ENCODE results near the gene RFC1. TPM values are rescaled to one million over a fixed set of nuclear protein-coding genes. Genes with fewer than 3 reads are reported as not detected.
"Not testable (repeated sequence)": the region's sequence is repeated elsewhere in the genome, so short reads cannot be mapped to it uniquely, and the experiment has no call there.

RFC1 gene
- total RNA-seq, 1 donor from 2014 or later, result 48.2 TPM

DNA sequence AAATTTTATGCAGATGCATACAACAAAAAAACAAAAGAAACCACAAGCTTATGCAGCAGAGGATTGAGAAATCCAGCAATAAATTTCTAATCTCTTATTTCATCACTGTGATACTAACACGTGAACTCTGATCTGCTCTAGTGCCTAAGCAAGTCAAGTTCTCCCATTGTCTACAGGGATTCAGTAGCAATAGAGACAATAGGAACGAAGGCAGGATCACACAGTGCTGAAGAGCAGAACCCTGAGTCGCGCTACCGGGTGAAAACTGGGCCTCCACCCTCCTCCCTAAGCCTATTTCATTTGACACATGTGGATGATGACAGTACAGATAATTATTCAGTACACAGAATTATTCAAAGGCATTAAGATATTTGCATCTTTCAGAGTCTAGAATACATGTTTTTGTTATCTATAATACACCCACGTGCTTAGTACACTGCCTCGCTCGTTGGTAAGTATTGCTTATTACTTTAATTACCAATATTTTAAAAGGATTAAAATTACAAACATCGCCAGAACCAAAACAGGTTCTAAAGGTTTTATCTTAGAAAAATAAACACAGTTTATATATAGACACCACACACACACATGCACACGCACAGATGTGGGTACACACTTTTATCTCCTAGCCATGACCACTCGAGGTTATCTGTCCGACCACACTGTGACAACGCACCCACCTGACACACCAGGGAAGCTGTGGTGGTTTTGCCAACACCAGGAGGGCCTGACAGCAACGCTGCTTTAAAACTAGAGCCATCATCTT, 60.1 kb downstream of the RFC1 start:
- Histone ChIP-seq H3K4me3 (ENCODE audit: low read depth, low read length) (no peak overlapping the region), H3K27me3 (ENCODE audit: control insufficient read depth, insufficient read depth, low read length) (no peaks in the 10 kb centered on the region), H3K36me3 (ENCODE audit: control insufficient read depth, insufficient read depth, low read length) (peaks cover 8% of the 10 kb centered on the region)
- FAIRE-seq, result no peak
- TF ChIP-seq, protein P1, sequence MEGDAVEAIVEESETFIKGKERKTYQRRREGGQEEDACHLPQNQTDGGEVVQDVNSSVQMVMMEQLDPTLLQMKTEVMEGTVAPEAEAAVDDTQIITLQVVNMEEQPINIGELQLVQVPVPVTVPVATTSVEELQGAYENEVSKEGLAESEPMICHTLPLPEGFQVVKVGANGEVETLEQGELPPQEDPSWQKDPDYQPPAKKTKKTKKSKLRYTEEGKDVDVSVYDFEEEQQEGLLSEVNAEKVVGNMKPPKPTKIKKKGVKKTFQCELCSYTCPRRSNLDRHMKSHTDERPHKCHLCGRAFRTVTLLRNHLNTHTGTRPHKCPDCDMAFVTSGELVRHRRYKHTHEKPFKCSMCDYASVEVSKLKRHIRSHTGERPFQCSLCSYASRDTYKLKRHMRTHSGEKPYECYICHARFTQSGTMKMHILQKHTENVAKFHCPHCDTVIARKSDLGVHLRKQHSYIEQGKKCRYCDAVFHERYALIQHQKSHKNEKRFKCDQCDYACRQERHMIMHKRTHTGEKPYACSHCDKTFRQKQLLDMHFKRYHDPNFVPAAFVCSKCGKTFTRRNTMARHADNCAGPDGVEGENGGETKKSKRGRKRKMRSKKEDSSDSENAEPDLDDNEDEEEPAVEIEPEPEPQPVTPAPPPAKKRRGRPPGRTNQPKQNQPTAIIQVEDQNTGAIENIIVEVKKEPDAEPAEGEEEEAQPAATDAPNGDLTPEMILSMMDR (IDR thresholded peaks at IDR 0.05; ENCODE audit: insufficient read depth, low read length, severe bottlenecking), result no peak
- no peak for DNase-seq (ENCODE audit: low read depth)

DNA sequence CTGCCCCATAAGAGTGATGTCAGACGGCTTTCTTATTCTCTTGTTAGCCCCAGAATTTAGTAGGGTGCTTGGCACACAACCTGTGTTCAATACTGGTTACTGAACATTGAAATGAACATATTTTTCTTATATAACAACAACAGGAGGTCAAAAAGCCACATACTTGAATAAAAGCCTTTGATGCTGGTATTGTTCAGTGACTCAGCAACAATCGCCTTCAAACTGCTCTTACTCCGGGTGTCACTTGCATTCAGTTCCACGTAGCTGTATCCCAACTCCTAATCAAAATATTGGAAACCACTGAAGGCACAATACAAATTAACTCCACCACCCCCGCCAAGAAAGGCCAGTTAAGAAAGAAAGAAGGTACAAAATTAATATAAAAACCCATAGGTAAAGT, 61.5 kb downstream of the RFC1 start:
- Histone ChIP-seq H3K4me3 (ENCODE audit: low read depth, low read length) (no peak overlapping the region), H3K27me3 (ENCODE audit: control insufficient read depth, insufficient read depth, low read length) (no peaks in the 10 kb centered on the region), H3K36me3 (ENCODE audit: control insufficient read depth, insufficient read depth, low read length) (peaks cover 10% of the 10 kb centered on the region)
- TF ChIP-seq, protein P1 (IDR thresholded peaks at IDR 0.05; ENCODE audit: insufficient read depth, low read length, severe bottlenecking), result no peak
- no peak for DNase-seq (ENCODE audit: low read depth)
- FAIRE-seq, result no peak

DNA sequence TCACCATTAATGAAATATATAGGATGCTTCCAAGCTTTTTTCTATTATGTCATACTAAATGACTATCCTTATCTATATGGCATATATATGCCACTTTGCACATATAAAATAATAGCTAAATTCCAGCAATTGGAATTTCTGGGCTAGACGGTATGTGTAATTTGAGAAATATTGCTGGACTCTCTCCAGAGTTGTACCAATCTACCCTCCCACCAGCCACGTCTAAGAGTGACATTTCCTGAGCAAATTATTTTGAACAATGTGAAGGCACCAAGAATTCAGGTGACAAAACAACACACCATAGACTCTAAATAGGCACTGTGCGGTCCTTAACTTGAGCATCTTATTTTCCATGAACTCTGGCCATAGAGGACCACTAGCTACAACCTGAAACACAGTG, 62.3 kb downstream of the RFC1 start:
- Histone ChIP-seq H3K27me3 (ENCODE audit: control insufficient read depth, insufficient read depth, low read length) (no peaks in the 10 kb centered on the region), H3K36me3 (ENCODE audit: control insufficient read depth, insufficient read depth, low read length) (peaks cover 10% of the 10 kb centered on the region), H3K4me3 (ENCODE audit: low read depth, low read length) (no peak overlapping the region)
- FAIRE-seq (no peak), DNase-seq (ENCODE audit: low read depth) (no peak)
- TF ChIP-seq, protein P1 (IDR thresholded peaks at IDR 0.05; ENCODE audit: insufficient read depth, low read length, severe bottlenecking), result no peak

DNA sequence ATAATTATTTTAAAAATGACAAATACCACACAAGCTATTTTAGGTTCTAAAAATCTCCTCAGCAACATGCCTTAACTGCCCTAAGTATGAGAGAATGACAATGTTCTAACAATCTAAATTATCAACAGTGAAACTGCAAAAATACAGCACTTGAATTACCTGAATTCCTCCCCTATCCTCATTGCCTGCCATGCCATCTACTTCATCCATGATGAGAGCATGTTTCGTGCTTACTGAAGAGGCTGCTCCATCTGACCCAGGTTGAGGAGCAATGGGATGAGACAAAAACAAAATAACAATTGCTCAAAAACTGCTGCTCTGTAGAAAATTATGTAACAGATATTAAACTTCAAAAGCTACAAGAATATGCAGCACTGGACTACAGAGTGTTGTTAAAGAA, 63.3 kb downstream of the RFC1 start:
- Histone ChIP-seq H3K36me3 (ENCODE audit: control insufficient read depth, insufficient read depth, low read length) (peaks cover 10% of the 10 kb centered on the region), H3K27me3 (ENCODE audit: control insufficient read depth, insufficient read depth, low read length) (no peaks in the 10 kb centered on the region), H3K4me3 (ENCODE audit: low read depth, low read length) (no peak overlapping the region)
- no peak for FAIRE-seq
- no peak for DNase-seq (ENCODE audit: low read depth)
- TF ChIP-seq, protein P1 (IDR thresholded peaks at IDR 0.05; ENCODE audit: insufficient read depth, low read length, severe bottlenecking), result no peak

DNA sequence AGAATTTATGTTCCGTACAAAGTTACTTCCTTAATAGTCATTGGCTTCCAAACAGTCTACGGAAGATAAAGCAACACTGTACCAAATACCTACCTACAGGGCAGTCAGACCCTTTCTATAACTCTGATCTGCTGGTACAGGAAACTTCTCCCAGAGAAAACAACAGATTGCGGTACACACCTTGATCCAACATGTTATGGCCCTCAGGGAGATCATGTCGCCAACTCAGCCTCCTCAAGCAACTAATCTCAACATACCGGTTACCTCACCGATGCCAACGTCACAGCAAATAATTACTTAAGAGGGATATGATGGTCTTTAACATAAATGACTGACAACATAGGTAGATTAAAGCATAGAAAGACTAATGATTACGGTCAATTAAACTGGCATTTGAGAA, 70.4 kb downstream of the RFC1 start:
- Histone ChIP-seq H3K4me3 (ENCODE audit: low read depth, low read length) (no peak overlapping the region), H3K27me3 (ENCODE audit: control insufficient read depth, insufficient read depth, low read length) (no peaks in the 10 kb centered on the region), H3K36me3 (ENCODE audit: control insufficient read depth, insufficient read depth, low read length) (peaks cover 11% of the 10 kb centered on the region)
- DNase-seq (ENCODE audit: low read depth), result no peak
- TF ChIP-seq, protein P1 (IDR thresholded peaks at IDR 0.05; ENCODE audit: insufficient read depth, low read length, severe bottlenecking), result no peak
- no peak for FAIRE-seq

DNA sequence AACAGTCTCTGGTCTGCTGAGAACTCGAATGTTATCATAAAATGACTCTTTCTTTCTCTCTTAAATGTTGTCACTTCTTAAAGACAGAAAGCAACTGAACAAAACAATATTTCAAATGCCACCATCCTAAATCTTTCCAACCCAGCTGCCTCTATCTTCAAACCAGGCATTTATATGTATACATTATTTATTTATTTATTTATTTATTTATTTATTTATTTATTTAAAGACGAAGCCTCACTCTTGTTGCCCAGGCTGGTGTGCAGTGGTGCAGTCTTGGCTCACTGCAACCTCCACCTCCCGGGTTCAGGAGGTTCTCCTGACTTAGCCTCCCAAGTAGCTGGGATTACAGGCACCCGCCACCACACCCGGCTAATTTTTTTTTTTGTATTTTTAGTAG, 73.7 kb downstream of the RFC1 start:
- H3K36me3 ChIP-seq (ENCODE audit: control insufficient read depth, insufficient read depth, low read length); H3K27me3 ChIP-seq (ENCODE audit: control insufficient read depth, insufficient read depth, low read length); DNase-seq (ENCODE audit: low read depth); H3K4me3 ChIP-seq (ENCODE audit: low read depth, low read length); FAIRE-seq: not testable (repeated sequence)

Data from bronchial epithelial cell (primary cell).